HEK293 (cell line): ENCODE data around the gene LOXL1.
A peak's percentile ranks its signal among the peaks of the same experiment; 100 is the strongest.

Experiments used
- CTCF ChIP-seq: fragments of 450-650 bp; formaldehyde crosslinking; IDR thresholded peaks from 2 replicates; pipeline ENCODE4 v1.5.1; 2016; ENCODE audit warnings: missing biosample characterization, missing genetic modification characterization
- GFI1B ChIP-seq: fragments of 450-650 bp; formaldehyde crosslinking; IDR thresholded peaks from 2 replicates; pipeline ENCODE4 v1.5.1; 2016; ENCODE audit warnings: missing biosample characterization, missing genetic modification characterization
- GLI4 ChIP-seq: fragments of 450-650 bp; formaldehyde crosslinking; IDR thresholded peaks from 2 replicates; pipeline ENCODE4 v1.5.1; 2016; ENCODE audit warnings: missing biosample characterization, missing genetic modification characterization
- HOXA7 ChIP-seq: sonication (generic); formaldehyde crosslinking; IDR thresholded peaks from 2 replicates; pipeline ENCODE4 v1.8.1; 2022; ENCODE audit warnings: missing genetic modification reagents, borderline replicate concordance
- KLF1 ChIP-seq: fragments of 450-650 bp; formaldehyde crosslinking; IDR thresholded peaks from 2 replicates; pipeline ENCODE4 v1.5.1; 2016; ENCODE audit warnings: missing biosample characterization, missing genetic modification characterization
- MZF1 ChIP-seq: fragments of 450-650 bp; formaldehyde crosslinking; IDR thresholded peaks from 2 replicates; pipeline ENCODE4 v1.5.1; 2017; ENCODE audit warnings: missing biosample characterization, missing genetic modification characterization, borderline replicate concordance
- PRDM4 ChIP-seq: fragments of 450-650 bp; formaldehyde crosslinking; IDR thresholded peaks from 2 replicates; pipeline ENCODE4 v1.5.1; 2017; ENCODE audit warnings: missing biosample characterization, missing genetic modification characterization
- TCF7L2 ChIP-seq: IDR thresholded peaks from 2 replicates; pipeline ENCODE4 v1.6.1; 2011; ENCODE audit warnings: low read depth, mild to moderate bottlenecking, inconsistent platforms, low read length, moderate library complexity, borderline replicate concordance
- ZBTB17 ChIP-seq: fragments of 450-650 bp; formaldehyde crosslinking; IDR thresholded peaks from 2 replicates; pipeline ENCODE4 v1.5.1; 2016; ENCODE audit warnings: missing biosample characterization, missing genetic modification characterization
- ZBTB20 ChIP-seq: fragments of 450-650 bp; formaldehyde crosslinking; IDR thresholded peaks from 2 replicates; pipeline ENCODE4 v1.5.1; 2016; ENCODE audit warnings: missing biosample characterization, missing genetic modification characterization
- ZBTB7A ChIP-seq: fragments of 450-650 bp; formaldehyde crosslinking; IDR thresholded peaks from 2 replicates; pipeline ENCODE4 v1.5.1; 2016; ENCODE audit warnings: low read depth, missing biosample characterization, missing genetic modification characterization
- ZBTB8A ChIP-seq: fragments of 450-650 bp; formaldehyde crosslinking; IDR thresholded peaks from 2 replicates; pipeline ENCODE4 v1.5.1; 2016; ENCODE audit warnings: missing biosample characterization, missing genetic modification characterization
- ZNF114 ChIP-seq: fragments of 450-650 bp; formaldehyde crosslinking; IDR thresholded peaks from 2 replicates; pipeline ENCODE4 v1.5.0; 2017; ENCODE audit warnings: missing biosample characterization, missing genetic modification characterization
- ZNF211 ChIP-seq: fragments of 450-650 bp; formaldehyde crosslinking; IDR thresholded peaks from 2 replicates; pipeline ENCODE4 v1.5.1; 2016; ENCODE audit warnings: low read depth, missing biosample characterization, missing genetic modification characterization
- ZNF248 ChIP-seq: fragments of 450-650 bp; formaldehyde crosslinking; IDR thresholded peaks from 2 replicates; pipeline ENCODE4 v1.5.1; 2017; ENCODE audit warnings: missing biosample characterization, missing genetic modification characterization
- ZNF335 ChIP-seq: fragments of 450-650 bp; formaldehyde crosslinking; conservative IDR thresholded peaks from 2 replicates; pipeline ENCODE4 v1.5.1; 2016; ENCODE audit warnings: missing biosample characterization, missing genetic modification characterization
- ZNF37A ChIP-seq: fragments of 450-650 bp; IDR thresholded peaks from 2 replicates; pipeline ENCODE4 v1.5.1; 2018; ENCODE audit warnings: missing biosample characterization, missing genetic modification characterization
- ZNF391 ChIP-seq: fragments of 450-650 bp; formaldehyde crosslinking; IDR thresholded peaks from 2 replicates; pipeline ENCODE4 v1.5.1; 2016; ENCODE audit warnings: low read depth, missing biosample characterization, missing genetic modification characterization, borderline replicate concordance
- ZNF571 ChIP-seq: fragments of 450-650 bp; formaldehyde crosslinking; IDR thresholded peaks from 2 replicates; pipeline ENCODE4 v1.5.0; 2017; ENCODE audit warnings: missing biosample characterization, missing genetic modification characterization
- ZNF670 ChIP-seq: fragments of 450-650 bp; formaldehyde crosslinking; IDR thresholded peaks from 2 replicates; pipeline ENCODE4 v1.5.1; 2016; ENCODE audit warnings: missing biosample characterization, missing genetic modification characterization, low read depth
- ZNF677 ChIP-seq: fragments of 450-650 bp; IDR thresholded peaks from 2 replicates; pipeline ENCODE4 v1.5.0; 2018; ENCODE audit warnings: missing biosample characterization, mild to moderate bottlenecking, missing genetic modification characterization, moderate library complexity
- ZNF747 ChIP-seq: fragments of 450-650 bp; formaldehyde crosslinking; IDR thresholded peaks from 2 replicates; pipeline ENCODE4 v1.5.1; 2016; ENCODE audit warnings: missing biosample characterization, missing genetic modification characterization
- ZNF791 ChIP-seq: fragments of 450-650 bp; formaldehyde crosslinking; IDR thresholded peaks from 2 replicates; pipeline ENCODE4 v1.5.1; 2016; ENCODE audit warnings: missing biosample characterization, missing genetic modification characterization
- ZNF837 ChIP-seq: fragments of 450-650 bp; formaldehyde crosslinking; IDR thresholded peaks from 2 replicates; pipeline ENCODE4 v1.5.1; 2016; ENCODE audit warnings: missing biosample characterization, missing genetic modification characterization
- TF ChIP-seq, protein P1 (sequence below): fragments of 450-650 bp; formaldehyde crosslinking; IDR thresholded peaks from 2 replicates; pipeline ENCODE4 v1.5.1; 2016; ENCODE audit warnings: missing biosample characterization, missing genetic modification characterization
- TF ChIP-seq, protein P2 (sequence below): fragments of 450-650 bp; formaldehyde crosslinking; IDR thresholded peaks from 2 replicates; pipeline ENCODE4 v1.5.1; 2016; ENCODE audit warnings: missing biosample characterization, missing genetic modification characterization
- TF ChIP-seq, protein P3 (sequence below): fragments of 450-650 bp; formaldehyde crosslinking; IDR thresholded peaks from 2 replicates; pipeline ENCODE4 v1.5.1; 2016; ENCODE audit warnings: missing biosample characterization, missing genetic modification characterization, borderline replicate concordance

Gene LOXL1

GRCh38 chr15:73922186-73923151, 3.8 kb upstream of the LOXL1 start (continued):
- peak; percentile 65; the same call in 1 of the 2 replicates for TF ChIP-seq MZF1 (tag by site-specific recombination)
- no peak for TF ChIP-seq ZNF37A (tag by site-specific recombination)
- TF ChIP-seq ZNF335 (tag by site-specific recombination), result 0 out of 2 replicates have a peak, but pooled peaks have one; percentile 35
- no peak for TF ChIP-seq HOXA7 (CRISPR knock-in tag)
- TF ChIP-seq ZNF571, result no peak
- TF ChIP-seq ZNF114 (tag by site-specific recombination), result no peak
- TF ChIP-seq CTCF, result no peak
- no peak for TF ChIP-seq ZNF747
- no peak for TF ChIP-seq TCF7L2
- TF ChIP-seq PRDM4, result no peak
- TF ChIP-seq ZBTB20 (tag by site-specific recombination), result 0 out of 2 replicates have a peak, but pooled peaks have one; percentile 37
- TF ChIP-seq ZNF670 (tag by site-specific recombination), result no peak
- TF ChIP-seq, protein P1, sequence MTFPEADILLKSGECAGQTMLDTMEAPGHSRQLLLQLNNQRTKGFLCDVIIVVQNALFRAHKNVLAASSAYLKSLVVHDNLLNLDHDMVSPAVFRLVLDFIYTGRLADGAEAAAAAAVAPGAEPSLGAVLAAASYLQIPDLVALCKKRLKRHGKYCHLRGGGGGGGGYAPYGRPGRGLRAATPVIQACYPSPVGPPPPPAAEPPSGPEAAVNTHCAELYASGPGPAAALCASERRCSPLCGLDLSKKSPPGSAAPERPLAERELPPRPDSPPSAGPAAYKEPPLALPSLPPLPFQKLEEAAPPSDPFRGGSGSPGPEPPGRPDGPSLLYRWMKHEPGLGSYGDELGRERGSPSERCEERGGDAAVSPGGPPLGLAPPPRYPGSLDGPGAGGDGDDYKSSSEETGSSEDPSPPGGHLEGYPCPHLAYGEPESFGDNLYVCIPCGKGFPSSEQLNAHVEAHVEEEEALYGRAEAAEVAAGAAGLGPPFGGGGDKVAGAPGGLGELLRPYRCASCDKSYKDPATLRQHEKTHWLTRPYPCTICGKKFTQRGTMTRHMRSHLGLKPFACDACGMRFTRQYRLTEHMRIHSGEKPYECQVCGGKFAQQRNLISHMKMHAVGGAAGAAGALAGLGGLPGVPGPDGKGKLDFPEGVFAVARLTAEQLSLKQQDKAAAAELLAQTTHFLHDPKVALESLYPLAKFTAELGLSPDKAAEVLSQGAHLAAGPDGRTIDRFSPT (tag by site-specific recombination), result no peak
- peak; percentile 46; the same call in 1 of the 2 replicates for TF ChIP-seq ZBTB7A
- no peak for TF ChIP-seq KLF1
- no peak for TF ChIP-seq ZNF791
- TF ChIP-seq ZNF391 (tag by site-specific recombination), result no peak
- no peak for TF ChIP-seq ZNF211 (tag by site-specific recombination)
- TF ChIP-seq ZNF837, result no peak
- TF ChIP-seq ZNF677 (tag by site-specific recombination), result no peak
- TF ChIP-seq ZBTB8A, result peak; percentile 48
- no peak for TF ChIP-seq GFI1B (tag by site-specific recombination)
- TF ChIP-seq, protein P2, sequence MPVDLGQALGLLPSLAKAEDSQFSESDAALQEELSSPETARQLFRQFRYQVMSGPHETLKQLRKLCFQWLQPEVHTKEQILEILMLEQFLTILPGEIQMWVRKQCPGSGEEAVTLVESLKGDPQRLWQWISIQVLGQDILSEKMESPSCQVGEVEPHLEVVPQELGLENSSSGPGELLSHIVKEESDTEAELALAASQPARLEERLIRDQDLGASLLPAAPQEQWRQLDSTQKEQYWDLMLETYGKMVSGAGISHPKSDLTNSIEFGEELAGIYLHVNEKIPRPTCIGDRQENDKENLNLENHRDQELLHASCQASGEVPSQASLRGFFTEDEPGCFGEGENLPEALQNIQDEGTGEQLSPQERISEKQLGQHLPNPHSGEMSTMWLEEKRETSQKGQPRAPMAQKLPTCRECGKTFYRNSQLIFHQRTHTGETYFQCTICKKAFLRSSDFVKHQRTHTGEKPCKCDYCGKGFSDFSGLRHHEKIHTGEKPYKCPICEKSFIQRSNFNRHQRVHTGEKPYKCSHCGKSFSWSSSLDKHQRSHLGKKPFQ, result no peak
- TF ChIP-seq, protein P3, sequence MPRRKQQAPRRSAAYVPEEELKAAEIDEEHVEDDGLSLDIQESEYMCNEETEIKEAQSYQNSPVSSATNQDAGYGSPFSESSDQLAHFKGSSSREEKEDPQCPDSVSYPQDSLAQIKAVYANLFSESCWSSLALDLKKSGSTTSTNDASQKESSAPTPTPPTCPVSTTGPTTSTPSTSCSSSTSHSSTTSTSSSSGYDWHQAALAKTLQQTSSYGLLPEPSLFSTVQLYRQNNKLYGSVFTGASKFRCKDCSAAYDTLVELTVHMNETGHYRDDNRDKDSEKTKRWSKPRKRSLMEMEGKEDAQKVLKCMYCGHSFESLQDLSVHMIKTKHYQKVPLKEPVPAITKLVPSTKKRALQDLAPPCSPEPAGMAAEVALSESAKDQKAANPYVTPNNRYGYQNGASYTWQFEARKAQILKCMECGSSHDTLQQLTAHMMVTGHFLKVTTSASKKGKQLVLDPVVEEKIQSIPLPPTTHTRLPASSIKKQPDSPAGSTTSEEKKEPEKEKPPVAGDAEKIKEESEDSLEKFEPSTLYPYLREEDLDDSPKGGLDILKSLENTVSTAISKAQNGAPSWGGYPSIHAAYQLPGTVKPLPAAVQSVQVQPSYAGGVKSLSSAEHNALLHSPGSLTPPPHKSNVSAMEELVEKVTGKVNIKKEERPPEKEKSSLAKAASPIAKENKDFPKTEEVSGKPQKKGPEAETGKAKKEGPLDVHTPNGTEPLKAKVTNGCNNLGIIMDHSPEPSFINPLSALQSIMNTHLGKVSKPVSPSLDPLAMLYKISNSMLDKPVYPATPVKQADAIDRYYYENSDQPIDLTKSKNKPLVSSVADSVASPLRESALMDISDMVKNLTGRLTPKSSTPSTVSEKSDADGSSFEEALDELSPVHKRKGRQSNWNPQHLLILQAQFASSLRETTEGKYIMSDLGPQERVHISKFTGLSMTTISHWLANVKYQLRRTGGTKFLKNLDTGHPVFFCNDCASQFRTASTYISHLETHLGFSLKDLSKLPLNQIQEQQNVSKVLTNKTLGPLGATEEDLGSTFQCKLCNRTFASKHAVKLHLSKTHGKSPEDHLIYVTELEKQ (tag by site-specific recombination), result no peak
- no peak for TF ChIP-seq GLI4 (tag by site-specific recombination)
- TF ChIP-seq ZNF248 (tag by site-specific recombination), result no peak
- peak; percentile 83 for TF ChIP-seq ZBTB17 (tag by site-specific recombination)
